Lower lobe of right lung (tissue), 2 donors: Measurements from ENCODE around the gene MARCHF2. TPM values are rescaled to one million over a fixed set of nuclear protein-coding genes. Genes with fewer than 3 reads are reported as not detected.

ENCODE experiments used
- ATAC-seq, 2 donors: fragments of 200-7000 bp; cut with Tn5 transposase; one replicate each; pipeline ENCODE4 v1.9.1; 2020 to 2022; ENCODE audit warnings: mild to moderate bottlenecking in 2 of 2, moderate library complexity in 2 of 2
- DNase-seq: peaks from one replicate; pipeline ENCODE4 v3.0.0-alpha.2; 2020
- H3K27ac ChIP-seq: fragments of 200-600 bp; one replicate; pipeline ENCODE4 v1.8.0; 2022
- H3K27me3 ChIP-seq: fragments of 200-600 bp; one replicate; pipeline ENCODE4 v1.8.0; 2022; ENCODE audit warnings: low read depth
- H3K36me3 ChIP-seq: fragments of 200-600 bp; one replicate; pipeline ENCODE4 v1.8.0; 2022; ENCODE audit warnings: mild to moderate bottlenecking
- H3K4me1 ChIP-seq: fragments of 200-600 bp; one replicate; pipeline ENCODE4 v1.8.0; 2022
- H3K4me3 ChIP-seq: fragments of 200-600 bp; one replicate; pipeline ENCODE4 v1.8.0; 2022; ENCODE audit warnings: mild to moderate bottlenecking
- H3K9me3 ChIP-seq: fragments of 200-600 bp; one replicate; pipeline ENCODE4 v1.8.0; 2022
- intact Hi-C: fragments of 100-400 bp; cut with DNase I; formaldehyde crosslinking; loops from one replicate; pipeline ENCODE4 v1.11.0; 2022
- total RNA-seq: library from RNA; stranded (reverse); fragmentation: NEBNext Ultra II Directional; extraction: Animal tissue kit (Norgen Biotek cat#: 25700); gene quantifications from one replicate; pipeline ENCODE4 v1.2.1, GENCODE V29; 2021
- TF ChIP-seq, protein P1 (sequence below): fragments of 200-600 bp; IDR thresholded peaks from one replicate; pipeline ENCODE4 v1.8.0; 2022; ENCODE audit warnings: antibody characterized with exemption, mild to moderate bottlenecking
- donor health status: DM: no; HTN: yes; CAD: no; lungs with severe emphysema.

Gene MARCHF2
- total RNA-seq, 1 donor from 2014 or later, result 60.1 TPM

DNA sequence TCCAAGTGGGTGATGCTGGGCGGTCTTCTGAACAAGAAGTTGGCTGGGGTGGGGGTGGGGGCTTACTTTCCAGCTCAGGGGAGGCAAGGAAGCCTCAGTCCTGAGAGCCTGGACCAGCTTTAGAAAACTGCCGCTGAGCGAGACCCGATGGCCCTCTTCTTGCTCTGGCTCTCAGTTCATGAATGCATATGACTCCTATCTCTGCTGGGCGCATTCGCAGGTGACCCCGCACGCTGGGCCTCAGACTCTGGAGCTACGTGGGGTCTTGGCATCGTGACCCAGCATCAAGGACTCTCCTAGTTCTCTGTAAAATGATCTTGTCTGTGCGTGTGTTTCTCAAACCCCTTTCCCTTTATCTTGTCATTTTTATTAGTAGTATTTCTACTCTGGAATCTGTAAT, 69.6 kb downstream of the MARCHF2 start:
- H3K36me3 ChIP-seq, result peaks cover 94% of the 10 kb centered on the region
- H3K27ac ChIP-seq, result no peak overlapping the region
- DNase-seq (no peak), ATAC-seq (no peak)
- no peaks in the 10 kb centered on the region for H3K9me3 ChIP-seq
- H3K27me3 ChIP-seq, result no peaks in the 10 kb centered on the region
- H3K4me1 ChIP-seq, result peaks cover 47% of the 10 kb centered on the region
- TF ChIP-seq, protein P1, sequence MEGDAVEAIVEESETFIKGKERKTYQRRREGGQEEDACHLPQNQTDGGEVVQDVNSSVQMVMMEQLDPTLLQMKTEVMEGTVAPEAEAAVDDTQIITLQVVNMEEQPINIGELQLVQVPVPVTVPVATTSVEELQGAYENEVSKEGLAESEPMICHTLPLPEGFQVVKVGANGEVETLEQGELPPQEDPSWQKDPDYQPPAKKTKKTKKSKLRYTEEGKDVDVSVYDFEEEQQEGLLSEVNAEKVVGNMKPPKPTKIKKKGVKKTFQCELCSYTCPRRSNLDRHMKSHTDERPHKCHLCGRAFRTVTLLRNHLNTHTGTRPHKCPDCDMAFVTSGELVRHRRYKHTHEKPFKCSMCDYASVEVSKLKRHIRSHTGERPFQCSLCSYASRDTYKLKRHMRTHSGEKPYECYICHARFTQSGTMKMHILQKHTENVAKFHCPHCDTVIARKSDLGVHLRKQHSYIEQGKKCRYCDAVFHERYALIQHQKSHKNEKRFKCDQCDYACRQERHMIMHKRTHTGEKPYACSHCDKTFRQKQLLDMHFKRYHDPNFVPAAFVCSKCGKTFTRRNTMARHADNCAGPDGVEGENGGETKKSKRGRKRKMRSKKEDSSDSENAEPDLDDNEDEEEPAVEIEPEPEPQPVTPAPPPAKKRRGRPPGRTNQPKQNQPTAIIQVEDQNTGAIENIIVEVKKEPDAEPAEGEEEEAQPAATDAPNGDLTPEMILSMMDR, result no peak
- no peak overlapping the region for H3K4me3 ChIP-seq
- intact Hi-C loops, result no loop called here

DNA sequence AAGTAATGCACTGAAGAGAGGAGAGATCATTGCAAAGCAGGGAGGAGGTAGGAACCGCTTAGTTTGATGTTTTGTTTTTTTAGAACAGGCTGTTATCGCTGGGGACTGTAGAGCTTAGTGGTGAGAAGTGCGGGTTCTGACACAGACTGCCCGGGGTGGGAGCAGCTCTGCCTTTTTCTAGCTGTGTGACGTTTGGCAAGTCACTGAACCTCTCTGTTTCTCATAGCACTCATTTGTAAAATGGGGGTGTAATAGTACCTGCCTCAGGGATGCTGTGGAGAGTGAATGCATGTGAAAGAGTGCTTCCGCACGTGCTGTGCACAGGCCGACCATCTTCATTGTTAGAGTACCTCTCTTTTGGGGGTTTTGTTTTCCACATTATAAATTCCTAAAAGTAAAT, 70.1 kb downstream of the MARCHF2 start:
- intact Hi-C loops, result no loop called here
- no peak overlapping the region for H3K27ac ChIP-seq
- TF ChIP-seq, protein P1, result no peak
- no peaks in the 10 kb centered on the region for H3K27me3 ChIP-seq
- peaks cover 94% of the 10 kb centered on the region for H3K36me3 ChIP-seq
- no peak overlapping the region for H3K4me3 ChIP-seq
- peaks cover 47% of the 10 kb centered on the region for H3K4me1 ChIP-seq
- no peaks in the 10 kb centered on the region for H3K9me3 ChIP-seq
- ATAC-seq, result no peak
- DNase-seq, result no peak

GRCh38 chr19:8484331-8484894, 71.3 kb downstream of the MARCHF2 start:
- Histone ChIP-seq H3K27me3 (no peaks in the 10 kb centered on the region), H3K4me1 (peaks cover 54% of the 10 kb centered on the region), H3K36me3 (peaks cover 94% of the 10 kb centered on the region), H3K4me3 (no peak overlapping the region), H3K27ac (peak overlapping the region; percentile 49), H3K9me3 (no peaks in the 10 kb centered on the region)
- ATAC-seq (peak; percentile 10 to 67), DNase-seq (peak; percentile 79)
- TF ChIP-seq, protein P1, result no peak
- intact Hi-C loops, result no loop called here

DNA sequence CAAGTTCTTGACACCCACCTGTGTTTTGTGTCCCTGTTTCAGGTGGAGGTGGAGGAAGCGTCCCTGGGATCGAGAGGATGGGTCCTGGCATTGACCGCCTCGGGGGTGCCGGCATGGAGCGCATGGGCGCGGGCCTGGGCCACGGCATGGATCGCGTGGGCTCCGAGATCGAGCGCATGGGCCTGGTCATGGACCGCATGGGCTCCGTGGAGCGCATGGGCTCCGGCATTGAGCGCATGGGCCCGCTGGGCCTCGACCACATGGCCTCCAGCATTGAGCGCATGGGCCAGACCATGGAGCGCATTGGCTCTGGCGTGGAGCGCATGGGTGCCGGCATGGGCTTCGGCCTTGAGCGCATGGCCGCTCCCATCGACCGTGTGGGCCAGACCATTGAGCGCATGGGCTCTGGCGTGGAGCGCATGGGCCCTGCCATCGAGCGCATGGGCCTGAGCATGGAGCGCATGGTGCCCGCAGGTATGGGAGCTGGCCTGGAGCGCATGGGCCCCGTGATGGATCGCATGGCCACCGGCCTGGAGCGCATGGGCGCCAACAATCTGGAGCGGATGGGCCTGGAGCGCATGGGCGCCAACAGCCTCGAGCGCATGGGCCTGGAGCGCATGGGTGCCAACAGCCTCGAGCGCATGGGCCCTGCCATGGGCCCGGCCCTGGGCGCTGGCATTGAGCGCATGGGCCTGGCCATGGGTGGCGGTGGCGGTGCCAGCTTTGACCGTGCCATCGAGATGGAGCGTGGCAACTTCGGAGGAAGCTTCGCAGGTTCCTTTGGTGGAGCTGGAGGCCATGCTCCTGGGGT, 72.7 kb downstream of the MARCHF2 start:
- Histone ChIP-seq H3K4me3 (no peak overlapping the region), H3K27me3 (no peaks in the 10 kb centered on the region), H3K9me3 (no peaks in the 10 kb centered on the region), H3K36me3 (peaks cover 91% of the 10 kb centered on the region), H3K4me1 (peaks cover 51% of the 10 kb centered on the region), H3K27ac (no peak overlapping the region)
- ATAC-seq, result no peak
- DNase-seq, result no peak
- intact Hi-C loops, result no loop called here
- TF ChIP-seq, protein P1, result no peak

- Histone ChIP-seq H3K4me3 (no peak overlapping the region), H3K27me3 (no peaks in the 10 kb centered on the region), H3K9me3 (no peaks in the 10 kb centered on the region), H3K27ac (peak overlapping the region; percentile 63), H3K36me3 (peaks cover 82% of the 10 kb centered on the region), H3K4me1 (peaks cover 42% of the 10 kb centered on the region)
- ATAC-seq, result no peak
- intact Hi-C loops, result no loop called here
- TF ChIP-seq, protein P1, result no peak
- DNase-seq, result no peak
Observed at GRCh38 chr19:8486661-8487136, 73.6 kb downstream of the MARCHF2 start.
